Activated naive CD4-positive, alpha-beta T cell treated with anti-CD3 and anti-CD28 coated beads, Interleukin-2, amount 50 U/mL, for 24 hours (primary cell): Measurements from ENCODE around the gene METRN.

Source experiments
- H3K27ac Mint-ChIP-seq: one replicate; pipeline ENCODE4 v1.8.0; 2021; ENCODE audit warnings: mild to moderate bottlenecking, mixed read lengths
- H3K27me3 Mint-ChIP-seq: one replicate; pipeline ENCODE4 v1.8.0; 2021; ENCODE audit warnings: mixed read lengths
- H3K36me3 Mint-ChIP-seq: one replicate; pipeline ENCODE4 v1.8.0; 2021; ENCODE audit warnings: mixed read lengths
- H3K4me1 Mint-ChIP-seq: one replicate; pipeline ENCODE4 v1.8.0; 2021; ENCODE audit warnings: mixed read lengths
- H3K4me3 Mint-ChIP-seq: one replicate; pipeline ENCODE4 v1.8.0; 2021; ENCODE audit warnings: mild to moderate bottlenecking, mixed read lengths
- H3K9me3 Mint-ChIP-seq: one replicate; pipeline ENCODE4 v1.8.0; 2021; ENCODE audit warnings: mixed read lengths

The METRN gene

GRCh38 chr16:721765-722540 lies 7.0 kb downstream of the METRN start:
- peak overlapping the region; percentile 70 for H3K4me3 Mint-ChIP-seq
- peaks cover 11% of the 10 kb centered on the region for H3K4me1 Mint-ChIP-seq
- H3K27me3 Mint-ChIP-seq: no peaks in the 10 kb centered on the region
- no peak overlapping the region for H3K27ac Mint-ChIP-seq
- H3K9me3 Mint-ChIP-seq: no peaks in the 10 kb centered on the region
- no peaks in the 10 kb centered on the region for H3K36me3 Mint-ChIP-seq

- Mint-ChIP-seq H3K4me1 (peaks cover 11% of the 10 kb centered on the region), H3K36me3 (no peaks in the 10 kb centered on the region), H3K9me3 (no peaks in the 10 kb centered on the region), H3K27ac (no peak overlapping the region), H3K4me3 (peak overlapping the region; percentile 36), H3K27me3 (no peaks in the 10 kb centered on the region)
Observed at GRCh38 chr16:722835-723633, 8.1 kb downstream of the METRN start.

- H3K4me3 Mint-ChIP-seq: no peak overlapping the region
- H3K36me3 Mint-ChIP-seq: no peaks in the 10 kb centered on the region
- no peaks in the 10 kb centered on the region for H3K27me3 Mint-ChIP-seq
- H3K27ac Mint-ChIP-seq: no peak overlapping the region
- peaks cover 11% of the 10 kb centered on the region for H3K4me1 Mint-ChIP-seq
- no peaks in the 10 kb centered on the region for H3K9me3 Mint-ChIP-seq
Observed at GRCh38 chr16:723695-724094, 8.8 kb downstream of the METRN start.

- H3K27ac Mint-ChIP-seq: no peak overlapping the region
- no peak overlapping the region for H3K4me3 Mint-ChIP-seq
- H3K9me3 Mint-ChIP-seq: no peaks in the 10 kb centered on the region
- H3K27me3 Mint-ChIP-seq: no peaks in the 10 kb centered on the region
- peaks cover 6% of the 10 kb centered on the region for H3K4me1 Mint-ChIP-seq
- H3K36me3 Mint-ChIP-seq: no peaks in the 10 kb centered on the region
Observed at GRCh38 chr16:724188-725040, 9.5 kb downstream of the METRN start.

- no peaks in the 10 kb centered on the region for H3K36me3 Mint-ChIP-seq
- H3K4me3 Mint-ChIP-seq: no peak overlapping the region
- no peaks in the 10 kb centered on the region for H3K27me3 Mint-ChIP-seq
- H3K9me3 Mint-ChIP-seq: no peaks in the 10 kb centered on the region
- H3K27ac Mint-ChIP-seq: no peak overlapping the region
- peaks cover 4% of the 10 kb centered on the region for H3K4me1 Mint-ChIP-seq
Observed at GRCh38 chr16:725041-725376, 10.1 kb downstream of the METRN start.

GRCh38 chr16:725463-726187 lies 10.7 kb downstream of the METRN start:
- no peaks in the 10 kb centered on the region for H3K9me3 Mint-ChIP-seq
- no peak overlapping the region for H3K4me3 Mint-ChIP-seq

GRCh38 chr16:726188-726437 lies 11.2 kb downstream of the METRN start:
- H3K27ac Mint-ChIP-seq: no peak overlapping the region
- no peaks in the 10 kb centered on the region for H3K9me3 Mint-ChIP-seq
- no peaks in the 10 kb centered on the region for H3K36me3 Mint-ChIP-seq
- H3K27me3 Mint-ChIP-seq: no peaks in the 10 kb centered on the region
- no peaks in the 10 kb centered on the region for H3K4me1 Mint-ChIP-seq
- H3K4me3 Mint-ChIP-seq: no peak overlapping the region

More at GRCh38 chr16:725463-726187, 10.7 kb downstream of the METRN start:
- Mint-ChIP-seq H3K27me3 (no peaks in the 10 kb centered on the region), H3K36me3 (no peaks in the 10 kb centered on the region), H3K4me1 (no peaks in the 10 kb centered on the region), H3K27ac (no peak overlapping the region)

GRCh38 chr16:726438-727290 lies 11.7 kb downstream of the METRN start, which contains the start of the genes CCDC78 and HAGHL:
CCDC78 (minus strand) TSS chr16:726443; CDS start chr16:726367, 76 bp downstream.
HAGHL (plus strand) TSS chr16:727106; CDS start chr16:727510, 404 bp downstream.
- H3K27me3 Mint-ChIP-seq: no peaks in the 10 kb centered on the region
- no peaks in the 10 kb centered on the region for H3K9me3 Mint-ChIP-seq
- no peaks in the 10 kb centered on the region for H3K36me3 Mint-ChIP-seq
- peak within 1 kb of the TSS; percentile 67 for H3K4me3 Mint-ChIP-seq
- peak within 1 kb of the TSS; percentile 55 for H3K27ac Mint-ChIP-seq
- no peaks in the 10 kb centered on the region for H3K4me1 Mint-ChIP-seq

GRCh38 chr16:727291-727977 lies 12.5 kb downstream of the METRN start:
- Mint-ChIP-seq H3K36me3 (no peaks in the 10 kb centered on the region), H3K9me3 (no peaks in the 10 kb centered on the region), H3K27me3 (no peaks in the 10 kb centered on the region), H3K27ac (no peak overlapping the region), H3K4me3 (peak overlapping the region; percentile 42), H3K4me1 (no peaks in the 10 kb centered on the region)

- Mint-ChIP-seq H3K4me1 (no peaks in the 10 kb centered on the region), H3K27me3 (no peaks in the 10 kb centered on the region), H3K4me3 (no peak overlapping the region), H3K27ac (no peak overlapping the region), H3K36me3 (no peaks in the 10 kb centered on the region), H3K9me3 (no peaks in the 10 kb centered on the region)
Observed at GRCh38 chr16:728131-728889, 13.4 kb downstream of the METRN start.

GRCh38 chr16:728890-729744 lies 14.2 kb downstream of the METRN start:
- Mint-ChIP-seq H3K4me3 (no peak overlapping the region), H3K27ac (no peak overlapping the region), H3K4me1 (no peaks in the 10 kb centered on the region), H3K9me3 (no peaks in the 10 kb centered on the region), H3K27me3 (no peaks in the 10 kb centered on the region), H3K36me3 (no peaks in the 10 kb centered on the region)

- H3K9me3 Mint-ChIP-seq: no peaks in the 10 kb centered on the region
- H3K4me1 Mint-ChIP-seq: no peaks in the 10 kb centered on the region
- H3K27ac Mint-ChIP-seq: no peak overlapping the region
- H3K27me3 Mint-ChIP-seq: no peaks in the 10 kb centered on the region
- H3K4me3 Mint-ChIP-seq: peak overlapping the region; percentile 23
- no peaks in the 10 kb centered on the region for H3K36me3 Mint-ChIP-seq
Observed at GRCh38 chr16:729768-730665, 15.1 kb downstream of the METRN start.
